HEK293 (cell line): Measurements from ENCODE around the gene ITGA11.

Experiments used
- CTCF ChIA-PET: fragments of 350-600 bp; formaldehyde crosslinking; extraction: SDS; loops from one replicate; lab custom pipeline; 2021; ENCODE audit warnings: antibody characterized with exemption; lab: Yijun Ruan, JAX
- POLR2A ChIA-PET: fragments of 300-600 bp; formaldehyde crosslinking; extraction: SDS; loops from one replicate; lab custom pipeline; 2020; ENCODE audit warnings: antibody characterized with exemption, inconsistent platforms; lab: Yijun Ruan, JAX
- H3K27ac ChIP-seq: fragments of 200-500 bp; sonication (Bioruptor generic); 2 replicates; pipeline ENCODE4 v1.5.1; 2014; ENCODE audit warnings: low read depth, low read length, control low read depth, inconsistent platforms; ENCODE audit errors: extremely low read depth
- H3K36me3 ChIP-seq, 2 experiments: fragments of 200-500 bp in 1 of 2; sonication (Bioruptor generic) in 1 of 2; 1 replicate in 1 of 2; 2 replicates in 1 of 2; pipeline ENCODE4 v1.5.1; 2014 to 2017; ENCODE audit warnings: inconsistent platforms in 2 of 2, low read length in 2 of 2; ENCODE audit not compliant: control insufficient read depth in 2 of 2, insufficient read depth in 1 of 2
- H3K4me1 ChIP-seq: fragments of 200-500 bp; sonication (Bioruptor generic); 2 replicates; pipeline ENCODE4 v1.5.1; 2014; ENCODE audit warnings: mild to moderate bottlenecking, low read length, inconsistent platforms; ENCODE audit not compliant: control insufficient read depth, insufficient read depth
- H3K4me3 ChIP-seq: 2 replicates; pipeline ENCODE4 v1.5.1; 2011; ENCODE audit warnings: low read depth, mild to moderate bottlenecking, control low read depth, low read length, moderate library complexity
- H3K9me3 ChIP-seq: fragments of 200-500 bp; sonication (Bioruptor generic); 2 replicates; pipeline ENCODE4 v1.5.1; 2014; ENCODE audit warnings: low read depth, low read length, inconsistent platforms; ENCODE audit not compliant: control insufficient read depth, insufficient read depth
- HOXA7 ChIP-seq: sonication (generic); formaldehyde crosslinking; IDR thresholded peaks from 2 replicates; pipeline ENCODE4 v1.8.1; 2022; ENCODE audit warnings: missing genetic modification reagents, borderline replicate concordance
- KLF10 ChIP-seq: fragments of 450-650 bp; IDR thresholded peaks from 2 replicates; pipeline ENCODE4 v1.5.1; 2018; ENCODE audit warnings: missing biosample characterization, mild to moderate bottlenecking, missing genetic modification characterization
- KLF9 ChIP-seq: fragments of 450-650 bp; formaldehyde crosslinking; IDR thresholded peaks from 2 replicates; pipeline ENCODE4 v1.5.1; 2016; ENCODE audit warnings: missing biosample characterization, missing genetic modification characterization, low read depth
- MYNN ChIP-seq: fragments of 450-650 bp; formaldehyde crosslinking; IDR thresholded peaks from 2 replicates; pipeline ENCODE4 v1.5.1; 2016; ENCODE audit warnings: missing biosample characterization, missing genetic modification characterization, borderline replicate concordance
- MZF1 ChIP-seq: fragments of 450-650 bp; formaldehyde crosslinking; IDR thresholded peaks from 2 replicates; pipeline ENCODE4 v1.5.1; 2017; ENCODE audit warnings: missing biosample characterization, missing genetic modification characterization, borderline replicate concordance
- OSR2 ChIP-seq: fragments of 450-650 bp; formaldehyde crosslinking; IDR thresholded peaks from 2 replicates; pipeline ENCODE4 v1.5.1; 2016; ENCODE audit warnings: missing biosample characterization, missing genetic modification characterization
- SCRT2 ChIP-seq: fragments of 450-650 bp; formaldehyde crosslinking; IDR thresholded peaks from 2 replicates; pipeline ENCODE4 v1.5.1; 2016; ENCODE audit warnings: missing biosample characterization, missing genetic modification characterization
- SP2 ChIP-seq: fragments of 450-650 bp; formaldehyde crosslinking; IDR thresholded peaks from 2 replicates; pipeline ENCODE4 v1.5.1; 2016; ENCODE audit warnings: missing biosample characterization, missing genetic modification characterization
- ZBTB48 ChIP-seq: fragments of 450-650 bp; formaldehyde crosslinking; IDR thresholded peaks from 2 replicates; pipeline ENCODE4 v1.5.1; 2016; ENCODE audit warnings: missing biosample characterization, missing genetic modification characterization
- ZNF169 ChIP-seq: fragments of 450-650 bp; formaldehyde crosslinking; IDR thresholded peaks from 2 replicates; pipeline ENCODE4 v1.5.1; 2016; ENCODE audit warnings: missing biosample characterization, missing genetic modification characterization
- ZNF175 ChIP-seq: fragments of 450-650 bp; formaldehyde crosslinking; IDR thresholded peaks from 2 replicates; pipeline ENCODE4 v1.5.1; 2016; ENCODE audit warnings: missing biosample characterization, missing genetic modification characterization
- ZNF211 ChIP-seq: fragments of 450-650 bp; formaldehyde crosslinking; IDR thresholded peaks from 2 replicates; pipeline ENCODE4 v1.5.1; 2016; ENCODE audit warnings: low read depth, missing biosample characterization, missing genetic modification characterization
- ZNF311 ChIP-seq: fragments of 450-650 bp; formaldehyde crosslinking; IDR thresholded peaks from 2 replicates; pipeline ENCODE4 v1.5.1; 2017; ENCODE audit warnings: missing biosample characterization, missing genetic modification characterization, borderline replicate concordance
- ZNF404 ChIP-seq: fragments of 450-650 bp; formaldehyde crosslinking; IDR thresholded peaks from 2 replicates; pipeline ENCODE4 v1.5.1; 2017; ENCODE audit warnings: missing biosample characterization, missing genetic modification characterization
- ZNF518A ChIP-seq: fragments of 450-650 bp; formaldehyde crosslinking; conservative IDR thresholded peaks from 2 replicates; pipeline ENCODE4 v1.5.1; 2016; ENCODE audit warnings: low read depth, missing biosample characterization, missing genetic modification characterization
- ZNF549 ChIP-seq: fragments of 450-650 bp; IDR thresholded peaks from 2 replicates; pipeline ENCODE4 v1.5.1; 2018; ENCODE audit warnings: missing biosample characterization, missing genetic modification characterization, mild to moderate bottlenecking, inconsistent platforms, moderate library complexity
- ZNF571 ChIP-seq: fragments of 450-650 bp; formaldehyde crosslinking; IDR thresholded peaks from 2 replicates; pipeline ENCODE4 v1.5.0; 2017; ENCODE audit warnings: missing biosample characterization, missing genetic modification characterization
- TF ChIP-seq, protein P1 (sequence below): fragments of 450-650 bp; formaldehyde crosslinking; IDR thresholded peaks from 2 replicates; pipeline ENCODE4 v1.5.1; 2016; ENCODE audit warnings: missing biosample characterization, missing genetic modification characterization
- TF ChIP-seq, protein P2 (sequence below): fragments of 450-650 bp; formaldehyde crosslinking; IDR thresholded peaks from 2 replicates; pipeline ENCODE4 v1.5.1; 2016; ENCODE audit warnings: missing biosample characterization, missing genetic modification characterization, low read depth

ITGA11 gene

DNA sequence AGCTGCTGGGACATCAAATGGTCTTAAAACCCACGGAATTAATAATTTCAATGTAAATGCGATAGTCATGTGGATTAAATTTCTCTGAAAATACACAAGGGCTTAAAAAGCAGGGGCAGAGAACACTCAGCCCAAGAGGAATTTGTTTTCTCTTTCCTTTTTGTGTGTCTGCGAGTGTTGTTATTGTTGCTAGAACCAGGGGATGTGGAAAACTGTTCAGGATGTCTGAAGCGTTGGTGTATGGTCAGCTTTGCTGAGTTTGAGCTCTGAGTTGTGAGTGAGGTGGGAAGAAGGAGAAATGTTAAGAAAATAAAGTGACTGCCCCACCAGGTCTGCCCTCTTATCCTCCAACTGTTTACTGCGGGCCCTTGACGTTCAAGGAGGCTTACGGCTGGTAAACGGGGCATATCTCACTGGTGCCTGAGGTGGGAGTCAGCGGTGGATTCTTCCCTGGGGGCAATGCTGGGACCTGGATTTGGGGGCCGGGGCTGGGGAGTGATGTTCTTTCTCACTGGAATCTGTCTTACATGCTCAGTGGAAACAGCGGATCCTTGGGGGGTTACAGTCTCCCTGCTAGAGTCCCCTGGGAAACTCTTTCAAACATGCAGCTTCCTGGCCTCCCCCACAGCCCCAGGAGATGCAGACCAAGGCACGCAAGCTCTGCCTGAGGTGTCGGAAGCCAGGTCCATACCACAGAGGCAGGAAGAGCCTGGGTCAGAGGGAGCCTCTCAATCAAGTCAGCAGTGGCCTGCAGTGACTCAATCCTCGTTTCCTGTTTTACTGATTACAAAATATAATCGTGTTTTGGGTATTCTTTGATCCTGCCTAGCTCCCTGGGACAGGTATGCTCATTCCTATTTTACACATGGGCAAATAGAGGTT is 41.8 kb downstream of the ITGA11 start:
- H3K4me3 ChIP-seq, result no peak overlapping the region
- no peaks in the 10 kb centered on the region for H3K36me3 ChIP-seq
- ChIA-PET POLR2A (no interaction called here), CTCF (interaction anchor here (0.8 to 1.3 kb wide), 3 partner anchors 84 to 139 kb away, joined by 3 to 6 read pairs (median 6); no protein-coding TSS in a partner anchor)
- H3K9me3 ChIP-seq, result peaks cover 4% of the 10 kb centered on the region; the same call in 1 of the 2 replicates
- H3K27ac ChIP-seq, result no peak overlapping the region
- H3K4me1 ChIP-seq, result no peaks in the 10 kb centered on the region
- TF ChIP-seq ZNF549 (no peak), ZNF211 (tag by site-specific recombination) (no peak), KLF9 (tag by site-specific recombination) (no peak), ZNF571 (tag by site-specific recombination) (no peak), SCRT2 (tag by site-specific recombination) (no peak)

- H3K4me3 ChIP-seq, result no peak overlapping the region
- no peaks in the 10 kb centered on the region for H3K36me3 ChIP-seq
- TF ChIP-seq KLF10 (no peak), ZNF518A (tag by site-specific recombination) (no peak), ZNF169 (tag by site-specific recombination) (no peak), HOXA7 (CRISPR knock-in tag) (no peak), ZNF571 (tag by site-specific recombination) (no peak), MYNN (no peak), MZF1 (tag by site-specific recombination) (no peak)
- POLR2A ChIA-PET, result no interaction called here
- H3K9me3 ChIP-seq, result peaks cover 4% of the 10 kb centered on the region; the same call in 1 of the 2 replicates
- H3K27ac ChIP-seq, result no peak overlapping the region
- no peaks in the 10 kb centered on the region for H3K4me1 ChIP-seq
- CTCF ChIA-PET, result interaction anchor here (0.8 to 1.9 kb wide), 3 partner anchors 136 to 138 kb away, joined by 3 to 6 read pairs (median 5); no protein-coding TSS in a partner anchor
Measured at GRCh38 chr15:68389041-68389930, 42.7 kb downstream of the ITGA11 start.

- no peak overlapping the region for H3K27ac ChIP-seq
- H3K9me3 ChIP-seq, result peaks cover 4% of the 10 kb centered on the region; the same call in 1 of the 2 replicates
- no peak overlapping the region for H3K4me3 ChIP-seq
- no peaks in the 10 kb centered on the region for H3K4me1 ChIP-seq
- ChIA-PET POLR2A (no interaction called here), CTCF (interaction anchor here (1.9 kb wide), 1 partner anchor 135 kb away, joined by 5 read pairs; no protein-coding TSS in a partner anchor)
- H3K36me3 ChIP-seq, result no peaks in the 10 kb centered on the region
- TF ChIP-seq ZNF311 (tag by site-specific recombination), result no peak
- no peak for TF ChIP-seq ZNF175 (tag by site-specific recombination)
- TF ChIP-seq, protein P1, sequence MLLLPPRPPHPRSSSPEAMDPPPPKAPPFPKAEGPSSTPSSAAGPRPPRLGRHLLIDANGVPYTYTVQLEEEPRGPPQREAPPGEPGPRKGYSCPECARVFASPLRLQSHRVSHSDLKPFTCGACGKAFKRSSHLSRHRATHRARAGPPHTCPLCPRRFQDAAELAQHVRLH, result no peak
- no peak for TF ChIP-seq ZNF404 (tag by site-specific recombination)
- TF ChIP-seq ZBTB48, result no peak
- TF ChIP-seq, protein P2, sequence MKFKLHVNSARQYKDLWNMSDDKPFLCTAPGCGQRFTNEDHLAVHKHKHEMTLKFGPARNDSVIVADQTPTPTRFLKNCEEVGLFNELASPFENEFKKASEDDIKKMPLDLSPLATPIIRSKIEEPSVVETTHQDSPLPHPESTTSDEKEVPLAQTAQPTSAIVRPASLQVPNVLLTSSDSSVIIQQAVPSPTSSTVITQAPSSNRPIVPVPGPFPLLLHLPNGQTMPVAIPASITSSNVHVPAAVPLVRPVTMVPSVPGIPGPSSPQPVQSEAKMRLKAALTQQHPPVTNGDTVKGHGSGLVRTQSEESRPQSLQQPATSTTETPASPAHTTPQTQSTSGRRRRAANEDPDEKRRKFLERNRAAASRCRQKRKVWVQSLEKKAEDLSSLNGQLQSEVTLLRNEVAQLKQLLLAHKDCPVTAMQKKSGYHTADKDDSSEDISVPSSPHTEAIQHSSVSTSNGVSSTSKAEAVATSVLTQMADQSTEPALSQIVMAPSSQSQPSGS, result no peak
- no peak for TF ChIP-seq SP2
- no peak for TF ChIP-seq OSR2 (tag by site-specific recombination)
Measured at GRCh38 chr15:68387381-68388143, 44.4 kb downstream of the ITGA11 start.
